CD4-positive, alpha-beta memory T cell (primary cell): ENCODE measurements around the gene NFATC3. TPM values are rescaled to one million over a fixed set of nuclear protein-coding genes. Genes with fewer than 3 reads are reported as not detected.

Experiments used
- CTCF ChIA-PET: fragments of 350-600 bp; sonication (Branson Sonifier 250); formaldehyde crosslinking; loops from one replicate; lab custom pipeline; 2021; ENCODE audit warnings: inconsistent platforms; ENCODE audit not compliant: partially characterized antibody; lab: Charles Lee
- POLR2A ChIA-PET: fragments of 350-600 bp; sonication (Branson Sonifier 250); formaldehyde crosslinking; loops from one replicate; lab custom pipeline; 2021; ENCODE audit not compliant: partially characterized antibody; lab: Charles Lee
- DNase-seq, 5 donors: peaks; one replicate each; pipeline versions ENCODE4 v3.0.0 to v3.0.0-alpha.2; 2020 to 2022; ENCODE audit warnings: mixed read lengths in 1 of 5
- H3K27ac ChIP-seq: one replicate; pipeline ENCODE4 v1.7.0; 2013; ENCODE audit warnings: low read depth, low read length
- H3K27me3 ChIP-seq: 2 replicates; pipeline ENCODE4 v1.7.0; 2013; ENCODE audit warnings: mild to moderate bottlenecking, low read length, moderate library complexity; ENCODE audit not compliant: insufficient read depth
- H3K36me3 ChIP-seq: 2 replicates; pipeline ENCODE4 v1.7.0; 2013; ENCODE audit warnings: mild to moderate bottlenecking, low read length, moderate library complexity; ENCODE audit not compliant: insufficient read depth
- H3K4me1 ChIP-seq: 2 replicates; pipeline ENCODE4 v1.7.0; 2013; ENCODE audit warnings: mild to moderate bottlenecking, low read length, moderate library complexity; ENCODE audit not compliant: insufficient read depth
- H3K4me3 ChIP-seq, 2 donors: one replicate each; pipeline ENCODE4 v1.7.0; 2013; ENCODE audit warnings: low read length in 2 of 2, mild to moderate bottlenecking in 1 of 2
- H3K9me3 ChIP-seq, 2 donors: one replicate each; pipeline ENCODE4 v1.7.0; 2013; ENCODE audit warnings: low read length in 2 of 2, control low read depth in 1 of 2; ENCODE audit not compliant: control insufficient read depth in 1 of 2
- H3K27ac Mint-ChIP-seq, 7 donors: one replicate each; pipeline ENCODE4 v1.8.0; 2020 to 2021; ENCODE audit warnings: mixed read lengths in 7 of 7, mild to moderate bottlenecking in 6 of 7, inconsistent platforms in 3 of 7, moderate library complexity in 3 of 7
- H3K27me3 Mint-ChIP-seq, 2 donors: one replicate each; pipeline ENCODE4 v1.8.0; 2020 to 2021; ENCODE audit warnings: mixed read lengths in 2 of 2
- H3K36me3 Mint-ChIP-seq, 2 donors: one replicate each; pipeline ENCODE4 v1.8.0; 2020 to 2021; ENCODE audit warnings: mixed read lengths in 2 of 2, inconsistent platforms in 1 of 2, mild to moderate bottlenecking in 1 of 2
- H3K4me1 Mint-ChIP-seq, 4 donors: one replicate each; pipeline ENCODE4 v1.8.0; 2020 to 2021; ENCODE audit warnings: mixed read lengths in 4 of 4, mild to moderate bottlenecking in 1 of 4
- H3K4me3 Mint-ChIP-seq, 8 donors: one replicate each; pipeline ENCODE4 v1.8.0; 2020 to 2021; ENCODE audit warnings: mixed read lengths in 8 of 8, mild to moderate bottlenecking in 7 of 8, moderate library complexity in 6 of 8, inconsistent platforms in 3 of 8
- H3K9me3 Mint-ChIP-seq, 8 donors: one replicate each; pipeline ENCODE4 v1.8.0; 2020 to 2021; ENCODE audit warnings: mixed read lengths in 8 of 8, mild to moderate bottlenecking in 5 of 8, inconsistent platforms in 3 of 8, moderate library complexity in 1 of 8
- intact Hi-C: fragments of 100-400 bp; cut with micrococcal nuclease; formaldehyde crosslinking; loops from one replicate; pipeline ENCODE4 v1.15.1; 2023
- polyA plus RNA-seq, 2 donors: library from polyadenylated mRNA; unstranded; fragments of 300-500 nt; fragmentation: Illumina TruSeq; gene quantifications; one replicate each; pipeline ENCODE4 v1.2.3, GENCODE V29; 2021
- total RNA-seq, 2 experiments: library from RNA; stranded (reverse); gene quantifications; one replicate each; pipeline ENCODE4 v1.2.3, GENCODE V29; 2021

Gene NFATC3
- total and polyA plus RNA-seq, 4 experiments from 2014 or later, result 76.5 to 134 (median 111) TPM

GRCh38 chr16:68065716-68066305, 19.4 kb upstream of the NFATC3 start:
- POLR2A ChIA-PET, result interaction anchor here (0.9 to 17.1 kb wide), 4 partner anchors 16 to 77 kb away, joined by 3 to 474 read pairs (median 3); partner anchors contain the start of gene NFATC3
- no peaks in the 10 kb centered on the region for H3K9me3 Mint-ChIP-seq
- Histone ChIP-seq H3K4me3 (no peak overlapping the region), H3K4me1 (peaks cover 83% of the 10 kb centered on the region), H3K27me3 (no peaks in the 10 kb centered on the region), H3K27ac (peak overlapping the region; percentile 42), H3K9me3 (no peaks in the 10 kb centered on the region), H3K36me3 (no peaks in the 10 kb centered on the region)
- CTCF ChIA-PET, result interaction anchor here (0.5 to 6.4 kb wide), 26 partner anchors 10 to 550 kb away, joined by 3 to 67 read pairs (median 6); partner anchors contain the start of gene NFATC3
- H3K4me3 Mint-ChIP-seq, result peak overlapping the region in 2 of 8 donors; percentile 17 to 49
- peak overlapping the region; percentile 61 to 96 (median 79) for H3K27ac Mint-ChIP-seq
- H3K4me1 Mint-ChIP-seq, result peaks cover 57 to 94% (median 76%) of the 10 kb centered on the region in 4 donors
- no peaks in the 10 kb centered on the region for H3K27me3 Mint-ChIP-seq
- intact Hi-C loops, result loop anchor here (2.0 to 10.0 kb wide), 2 partner anchors 15 to 49 kb away; no protein-coding TSS in a partner anchor
- DNase-seq, result no peak
- H3K36me3 Mint-ChIP-seq, result peaks cover 6 to 16% of the 10 kb centered on the region in 2 donors

GRCh38 chr16:68066763-68067162, 18.4 kb upstream of the NFATC3 start:
- Histone ChIP-seq H3K27ac (no peak overlapping the region), H3K4me1 (peaks cover 83% of the 10 kb centered on the region), H3K36me3 (no peaks in the 10 kb centered on the region), H3K4me3 (no peak overlapping the region), H3K9me3 (no peaks in the 10 kb centered on the region), H3K27me3 (no peaks in the 10 kb centered on the region)
- no peak overlapping the region for H3K4me3 Mint-ChIP-seq
- H3K4me1 Mint-ChIP-seq, result peaks cover 58 to 94% (median 78%) of the 10 kb centered on the region in 4 donors
- intact Hi-C loops, result loop anchor here (10.0 kb wide), 1 partner anchor 48 kb away; no protein-coding TSS in a partner anchor
- peak overlapping the region in 3 of 7 donors; percentile 79 to 83 (median 79) for H3K27ac Mint-ChIP-seq
- CTCF ChIA-PET, result interaction anchor here (0.9 to 6.4 kb wide), 3 partner anchors 9 to 27 kb away, joined by 4 to 67 read pairs (median 59); partner anchors contain the start of gene NFATC3
- H3K27me3 Mint-ChIP-seq, result no peaks in the 10 kb centered on the region
- POLR2A ChIA-PET, result interaction anchor here (17.1 kb wide), 1 partner anchor 15 kb away, joined by 474 read pairs; the partner anchor contains the start of gene NFATC3
- H3K36me3 Mint-ChIP-seq, result peaks cover 10 to 12% of the 10 kb centered on the region in 2 donors
- no peak for DNase-seq
- H3K9me3 Mint-ChIP-seq, result no peaks in the 10 kb centered on the region

GRCh38 chr16:68068926-68069325, 16.2 kb upstream of the NFATC3 start:
- Histone ChIP-seq H3K4me3 (no peak overlapping the region), H3K36me3 (no peaks in the 10 kb centered on the region), H3K9me3 (no peaks in the 10 kb centered on the region), H3K27ac (no peak overlapping the region), H3K4me1 (peaks cover 82% of the 10 kb centered on the region), H3K27me3 (no peaks in the 10 kb centered on the region)
- ChIA-PET POLR2A (interaction anchor here (0.9 to 17.1 kb wide), 4 partner anchors 13 to 262 kb away, joined by 4 to 474 read pairs (median 10); partner anchors contain the start of genes DPEP2, NFATC3, PSMB10 and RANBP10), CTCF (interaction anchor here (0.7 to 8.2 kb wide), 13 partner anchors 8 to 1307 kb away, joined by 3 to 83 read pairs (median 3); partner anchors contain the start of gene NFATC3)
- peak overlapping the region in 3 of 8 donors; percentile 35 to 64 (median 43) for H3K4me3 Mint-ChIP-seq
- no peak for DNase-seq
- H3K36me3 Mint-ChIP-seq, result peaks cover 10 to 12% of the 10 kb centered on the region in 2 donors
- no peaks in the 10 kb centered on the region for H3K27me3 Mint-ChIP-seq
- peaks cover 0 to under 1% (median 0%) of the 10 kb centered on the region in 8 donors for H3K9me3 Mint-ChIP-seq
- intact Hi-C loops, result loop anchor here (10.0 kb wide), 1 partner anchor 46 kb away; no protein-coding TSS in a partner anchor
- H3K27ac Mint-ChIP-seq, result peak overlapping the region in 2 of 7 donors; percentile 68 to 78
- H3K4me1 Mint-ChIP-seq, result peaks cover 59 to 91% (median 78%) of the 10 kb centered on the region in 4 donors

- Mint-ChIP-seq H3K27ac (peak overlapping the region; percentile 79 to 92 (median 89)), H3K4me1 (peaks cover 60 to 91% (median 77%) of the 10 kb centered on the region in 4 donors), H3K4me3 (peak overlapping the region; percentile 36 to 83 (median 70)), H3K36me3 (peaks cover 16 to 19% of the 10 kb centered on the region in 2 donors), H3K27me3 (no peaks in the 10 kb centered on the region), H3K9me3 (peaks cover 0 to 2% (median 0%) of the 10 kb centered on the region in 8 donors)
- Histone ChIP-seq H3K4me3 (peak overlapping the region in 1 of 2 donors; percentile 13), H3K4me1 (peaks cover 82% of the 10 kb centered on the region), H3K36me3 (no peaks in the 10 kb centered on the region), H3K27ac (peak overlapping the region; percentile 48), H3K27me3 (no peaks in the 10 kb centered on the region), H3K9me3 (no peaks in the 10 kb centered on the region)
- POLR2A ChIA-PET, result interaction anchor here (0.7 to 17.1 kb wide), 10 partner anchors 12 to 263 kb away, joined by 3 to 474 read pairs (median 4); partner anchors contain the start of genes DDX28, DPEP2, DUS2 and NFATC3
- DNase-seq, result peak; percentile 56 to 75 (median 67)
- intact Hi-C loops, result loop anchor here (10.0 kb wide), 1 partner anchor 45 kb away; no protein-coding TSS in a partner anchor
- CTCF ChIA-PET, result interaction anchor here (0.9 to 8.2 kb wide), 12 partner anchors 8 to 186 kb away, joined by 3 to 83 read pairs (median 4); partner anchors contain the start of gene NFATC3
These were observed 15.5 kb upstream of the NFATC3 start for GRCh38 chr16:68069511-68070248.

- CTCF ChIA-PET, result interaction anchor here (1.0 to 8.2 kb wide), 9 partner anchors 9 to 160 kb away, joined by 3 to 83 read pairs (median 4); partner anchors contain the start of gene NFATC3
- H3K4me3 Mint-ChIP-seq, result peak overlapping the region; percentile 36 to 83 (median 70)
- H3K27me3 ChIP-seq, result no peaks in the 10 kb centered on the region
- peaks cover 82% of the 10 kb centered on the region for H3K4me1 ChIP-seq
- peaks cover 21 to 22% of the 10 kb centered on the region in 2 donors for H3K36me3 Mint-ChIP-seq
- no peaks in the 10 kb centered on the region for H3K9me3 ChIP-seq
- H3K27ac Mint-ChIP-seq, result peak overlapping the region; percentile 79 to 92 (median 89)
- peak in 1 of 5 donors; percentile 58 for DNase-seq
- peak overlapping the region; percentile 48 for H3K27ac ChIP-seq
- peaks cover 0 to 2% (median 0%) of the 10 kb centered on the region in 8 donors for H3K9me3 Mint-ChIP-seq
- H3K4me1 Mint-ChIP-seq, result peaks cover 61 to 91% (median 78%) of the 10 kb centered on the region in 4 donors
- H3K27me3 Mint-ChIP-seq, result no peaks in the 10 kb centered on the region
- H3K36me3 ChIP-seq, result no peaks in the 10 kb centered on the region
- POLR2A ChIA-PET, result interaction anchor here (0.7 to 17.1 kb wide), 8 partner anchors 12 to 236 kb away, joined by 3 to 474 read pairs (median 4); partner anchors contain the start of genes DDX28, DUS2, NFATC3 and PSMB10
- intact Hi-C loops, result no loop called here
- H3K4me3 ChIP-seq, result peak overlapping the region in 1 of 2 donors; percentile 13
These were observed 14.9 kb upstream of the NFATC3 start for GRCh38 chr16:68070249-68070730.

GRCh38 chr16:68070806-68071517, 14.2 kb upstream of the NFATC3 start:
- no peak for DNase-seq
- ChIA-PET POLR2A (interaction anchor here (0.6 to 17.1 kb wide), 7 partner anchors 11 to 237 kb away, joined by 3 to 474 read pairs (median 4); partner anchors contain the start of genes DDX28, DUS2, NFATC3 and PSMB10), CTCF (interaction anchor here (1.0 to 8.2 kb wide), 10 partner anchors 13 to 193 kb away, joined by 3 to 83 read pairs (median 5); partner anchors contain the start of genes NFATC3 and SLC7A6)
- no peaks in the 10 kb centered on the region for H3K27me3 Mint-ChIP-seq
- Histone ChIP-seq H3K4me3 (peak overlapping the region in 1 of 2 donors; percentile 13), H3K27ac (peak overlapping the region; percentile 48), H3K4me1 (peaks cover 82% of the 10 kb centered on the region), H3K36me3 (no peaks in the 10 kb centered on the region), H3K27me3 (no peaks in the 10 kb centered on the region), H3K9me3 (no peaks in the 10 kb centered on the region)
- H3K27ac Mint-ChIP-seq, result peak overlapping the region; percentile 84 to 92 (median 89)
- H3K4me3 Mint-ChIP-seq, result peak overlapping the region; percentile 4 to 83 (median 68)
- H3K4me1 Mint-ChIP-seq, result peaks cover 60 to 91% (median 79%) of the 10 kb centered on the region in 4 donors
- peaks cover 0 to 2% (median 0%) of the 10 kb centered on the region in 8 donors for H3K9me3 Mint-ChIP-seq
- intact Hi-C loops, result no loop called here
- peaks cover 21 to 25% of the 10 kb centered on the region in 2 donors for H3K36me3 Mint-ChIP-seq
